HCEC 1CT (cell line): ENCODE results near the gene ATP10B.
"Not testable (repeated sequence)": the region's sequence is repeated elsewhere in the genome, so short reads cannot be mapped to it uniquely, and the experiment has no call there.

Source experiments
- DNase-seq: peaks from one replicate; pipeline ENCODE4 v3.0.0-alpha.2; 2017

The ATP10B gene

DNA sequence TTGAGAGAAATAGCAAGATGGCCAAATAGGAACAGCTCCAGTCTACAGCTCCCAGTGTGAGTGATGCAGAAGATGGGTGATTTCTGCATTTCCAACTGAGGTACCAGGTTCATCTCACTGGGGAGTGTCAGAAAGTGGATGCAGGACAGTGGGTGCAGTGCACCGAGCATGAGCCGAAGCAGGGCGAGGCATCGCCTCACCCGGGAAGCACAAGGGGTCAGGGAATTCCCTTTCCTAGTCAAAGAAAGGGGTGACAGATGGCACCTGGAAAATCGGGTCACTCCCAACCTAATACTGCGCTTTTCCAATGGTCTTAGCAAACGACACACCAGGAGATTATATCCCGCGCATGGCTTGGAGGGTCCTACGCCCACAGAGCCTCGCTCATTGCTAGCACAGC, 39.0 kb downstream of the ATP10B start:
- not testable (repeated sequence) for DNase-seq

DNA sequence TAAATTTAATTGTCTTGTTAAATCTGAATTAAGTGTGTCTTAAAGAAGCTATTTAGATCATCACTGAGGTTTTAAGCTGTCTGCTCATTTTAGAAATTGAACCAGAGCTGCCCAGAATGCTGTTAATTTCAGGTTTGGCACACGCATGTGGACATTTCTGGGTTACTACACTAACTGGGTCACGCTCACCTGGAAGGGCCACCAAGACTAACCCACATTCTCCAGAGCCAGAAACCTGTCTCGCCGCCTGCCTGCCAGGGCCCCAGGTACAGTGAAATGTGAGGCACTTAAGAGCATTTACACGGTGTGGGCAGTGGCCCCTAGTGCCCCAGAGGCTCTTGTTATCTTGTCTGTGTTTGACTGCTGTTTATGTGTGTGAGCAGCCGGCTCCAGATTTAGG, 46.6 kb downstream of the ATP10B start:
- DNase-seq, result no peak

DNA sequence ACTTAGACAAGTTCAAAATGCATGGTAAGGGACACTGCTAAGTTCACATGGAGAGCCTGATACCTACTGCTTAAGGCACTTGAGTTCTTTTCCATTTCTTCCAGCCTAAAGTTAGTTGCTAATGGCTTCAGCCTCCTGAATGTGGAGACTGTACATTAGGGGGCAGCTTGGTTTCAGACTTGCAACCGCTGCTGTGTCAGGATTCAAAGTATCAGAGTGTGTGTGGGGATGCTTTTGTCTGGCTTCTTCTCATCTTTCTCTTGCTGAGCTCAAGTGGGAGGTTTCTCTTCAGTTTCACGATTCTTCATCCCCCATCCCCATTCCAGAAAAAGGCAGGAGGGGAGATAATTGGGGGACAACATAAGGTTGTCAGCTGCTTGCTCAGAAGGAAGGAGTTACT, 49.4 kb downstream of the ATP10B start:
- no peak for DNase-seq

DNA sequence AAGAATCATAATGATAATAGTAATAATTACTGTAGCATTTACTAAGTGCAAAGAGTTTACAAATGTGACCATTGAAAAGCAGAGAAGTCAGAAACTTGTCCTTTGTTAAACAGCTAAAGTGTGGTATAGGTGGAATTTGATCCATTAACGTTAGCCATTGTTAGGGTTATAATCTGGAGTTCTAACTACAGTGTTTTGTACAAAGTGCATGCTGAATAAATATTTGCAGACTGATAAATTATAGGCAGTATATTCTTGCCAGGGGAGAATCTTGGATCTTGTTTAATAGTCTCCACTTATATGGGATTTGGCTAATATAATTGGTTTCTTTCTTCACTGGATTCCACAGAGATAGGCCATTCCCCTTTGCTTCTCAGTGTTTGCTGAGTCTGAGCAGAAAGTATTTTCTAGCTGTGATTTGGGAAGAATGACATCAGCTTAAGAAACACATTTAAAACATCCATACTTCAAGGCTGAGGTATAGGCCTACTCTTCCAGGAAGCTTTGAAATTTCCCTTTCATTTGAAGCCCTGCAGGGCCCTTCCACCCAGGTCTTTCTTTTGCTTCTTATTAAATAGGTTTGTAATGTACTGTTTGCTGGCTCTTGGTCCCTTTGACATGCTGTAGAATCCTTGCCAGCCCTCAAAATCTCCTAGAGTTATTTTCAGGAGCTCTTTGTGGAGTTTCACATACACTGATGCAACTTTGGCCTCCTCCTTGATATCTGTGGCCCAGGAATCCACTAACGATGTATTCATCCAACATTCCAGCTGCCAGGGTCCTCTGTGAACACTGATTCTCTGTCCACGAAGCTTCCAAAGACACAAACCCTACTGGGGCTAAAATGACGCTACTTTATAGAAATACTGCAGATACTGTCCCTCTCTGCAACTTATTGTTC, 51.4 kb downstream of the ATP10B start:
- no peak for DNase-seq

DNA sequence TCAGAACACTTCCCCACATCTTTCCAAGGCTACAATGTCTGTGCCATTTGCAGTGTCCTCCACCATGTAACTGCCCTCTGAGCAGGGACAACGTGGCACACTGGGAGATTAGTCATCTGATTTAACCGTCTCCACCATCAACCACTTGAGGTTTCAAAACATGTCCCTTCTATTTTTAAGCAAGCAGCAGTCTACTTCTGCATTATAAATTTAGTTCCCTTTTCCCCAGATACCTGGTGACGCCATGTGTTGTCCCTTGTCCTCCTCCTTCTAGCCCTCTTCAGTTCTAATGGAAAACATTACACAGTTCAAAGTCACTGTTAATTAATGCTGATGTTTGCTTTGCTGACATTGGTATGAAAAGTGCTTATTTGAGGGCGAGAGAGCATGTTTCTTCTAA, 52.8 kb downstream of the ATP10B start:
- DNase-seq, result no peak

DNA sequence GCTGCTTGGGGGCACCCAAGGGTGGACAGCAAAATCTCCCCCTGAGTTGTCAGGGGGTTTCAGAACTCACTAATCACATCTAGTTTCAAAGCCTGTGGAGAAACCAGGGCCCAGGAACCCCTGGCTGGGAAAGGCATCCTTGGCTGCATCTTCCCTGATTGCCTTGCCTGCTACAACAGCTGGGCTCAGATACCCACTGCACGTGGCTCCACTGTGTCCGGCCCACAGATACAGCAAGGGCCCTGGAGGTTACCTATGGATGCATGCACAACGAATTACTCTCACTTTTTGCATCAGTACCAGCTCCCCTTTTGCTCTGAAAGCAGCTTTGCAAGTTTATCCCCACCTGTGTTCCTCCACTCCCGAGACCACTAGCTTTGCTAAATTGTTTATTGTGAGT, 55.0 kb downstream of the ATP10B start:
- no peak for DNase-seq

DNA sequence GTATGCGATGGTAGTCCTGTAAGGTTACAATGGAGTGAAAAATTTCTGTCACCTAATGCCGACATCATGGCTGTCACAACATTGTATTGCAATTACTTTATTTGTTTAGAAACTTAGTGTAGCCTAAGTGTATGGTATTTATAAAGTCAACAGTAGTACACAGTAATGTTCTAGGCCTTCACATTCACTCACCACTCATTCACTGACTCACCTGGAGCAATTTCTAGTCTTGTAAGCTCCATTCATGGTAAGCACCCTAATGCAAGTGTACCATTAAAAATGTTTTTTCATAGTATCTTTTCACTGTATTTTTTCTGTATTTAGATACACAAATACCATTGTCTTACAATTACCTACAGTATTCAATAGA, 58.5 kb downstream of the ATP10B start:
- no peak for DNase-seq

DNA sequence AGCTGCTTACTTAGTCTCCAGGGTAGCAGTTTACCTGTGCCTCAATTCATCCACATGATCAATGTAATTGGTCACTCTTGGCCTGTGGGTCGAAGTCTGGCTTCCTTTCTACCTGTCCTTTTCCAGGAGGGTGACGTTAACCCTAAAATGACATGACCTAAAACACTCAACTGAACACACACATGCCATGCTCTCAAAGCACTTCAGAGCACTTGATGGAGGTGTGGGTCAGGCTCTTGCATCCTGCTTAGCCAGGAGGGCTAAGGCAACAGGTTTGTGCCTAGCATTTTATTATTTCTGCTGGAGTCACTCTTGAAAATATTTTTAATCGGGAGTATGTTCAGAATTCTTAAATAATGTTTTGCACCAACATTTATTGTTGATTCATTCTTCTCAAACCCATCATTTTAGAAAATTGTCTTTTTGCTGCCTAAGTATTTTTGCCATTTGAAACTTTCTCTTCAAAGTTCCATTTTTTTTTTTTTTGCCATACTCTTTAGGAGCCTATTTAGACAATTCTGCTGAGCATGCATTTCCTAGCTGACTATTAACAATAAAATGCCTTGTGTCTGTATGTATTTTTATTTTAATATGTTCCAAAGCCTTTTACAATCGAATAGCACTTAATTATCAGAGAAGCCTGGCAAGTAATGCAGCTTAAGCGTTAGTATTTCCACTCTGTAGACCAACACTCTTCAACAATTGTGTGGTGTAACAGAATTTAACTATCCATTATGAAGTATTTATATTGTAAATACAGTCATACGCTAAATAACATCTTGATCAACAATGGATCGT, 59.1 kb downstream of the ATP10B start:
- DNase-seq, result no peak

DNA sequence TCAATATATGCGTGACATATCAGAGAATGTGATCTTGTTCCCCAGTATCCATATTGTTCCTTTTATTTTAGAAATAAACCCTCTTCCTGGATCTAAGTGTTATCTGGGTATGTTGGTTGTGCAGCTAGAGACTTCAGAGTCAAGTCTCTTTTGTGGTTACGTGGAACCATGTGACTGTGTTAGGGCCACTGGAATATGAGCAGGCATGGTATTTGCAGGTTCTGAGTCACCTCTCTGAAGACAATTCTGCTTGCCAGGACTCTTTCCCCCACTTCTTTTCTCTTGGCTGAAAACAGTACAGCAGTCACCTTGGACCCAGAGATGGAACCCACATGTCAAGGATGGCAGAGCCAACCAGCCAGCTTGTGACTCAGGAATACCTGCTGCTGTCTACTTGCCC, 59.7 kb downstream of the ATP10B start:
- no peak for DNase-seq

DNA sequence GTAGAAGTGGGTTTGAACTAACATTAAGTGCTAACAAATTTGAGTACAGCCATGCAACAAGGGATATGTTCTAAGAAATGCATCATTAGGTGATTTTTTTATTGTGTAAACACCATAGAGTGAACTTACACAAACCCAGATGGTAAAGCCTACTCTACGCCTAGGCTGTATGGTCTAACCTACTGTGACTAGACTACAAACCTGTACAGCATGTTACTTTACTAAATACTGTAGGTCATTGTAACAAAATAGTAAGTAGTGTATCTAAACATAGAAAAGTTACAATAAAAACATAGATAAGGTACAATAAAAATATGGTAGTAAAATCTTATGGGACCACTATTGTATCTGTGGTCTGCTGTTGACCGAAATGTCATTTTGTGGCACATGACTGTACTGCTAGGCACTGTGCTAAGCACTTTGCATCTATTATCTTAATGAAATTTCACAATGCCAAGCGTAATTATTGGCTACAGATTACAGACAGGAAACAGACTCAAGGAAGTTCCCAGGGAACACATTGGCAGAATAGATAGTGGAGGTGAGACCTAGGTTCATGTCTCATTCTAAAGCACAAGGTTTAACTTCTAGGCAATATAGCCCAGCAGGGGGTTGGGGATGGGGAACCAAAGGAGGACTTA, 62.7 kb downstream of the ATP10B start:
- DNase-seq, result no peak

DNA sequence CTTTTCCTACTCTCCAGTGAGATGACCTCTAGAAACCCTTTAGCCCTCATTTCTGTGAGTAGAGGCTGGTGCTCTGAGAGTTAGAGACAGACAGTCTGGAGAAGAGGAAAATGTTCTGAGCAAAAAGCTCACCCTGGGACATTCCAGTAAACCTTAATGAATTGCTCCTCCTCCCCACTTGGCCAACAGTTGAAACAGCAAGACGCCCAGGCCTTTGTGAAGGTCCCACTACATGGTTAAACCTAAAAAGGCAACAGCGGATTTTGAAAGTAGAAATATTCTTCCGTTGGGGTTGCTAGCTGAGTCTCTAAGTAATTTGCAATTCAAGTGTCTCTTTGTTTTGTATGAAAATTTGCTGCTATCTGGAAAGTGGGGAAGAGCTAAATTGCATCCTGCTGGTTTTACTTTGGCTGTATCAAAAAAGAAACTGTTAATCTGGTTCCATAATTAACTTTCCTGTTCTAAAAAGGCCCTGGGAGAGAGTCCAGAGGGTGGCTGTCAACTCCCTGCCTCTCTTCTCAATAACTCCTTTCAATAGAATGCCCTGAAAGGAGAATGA, 63.8 kb downstream of the ATP10B start:
- no peak for DNase-seq

DNA sequence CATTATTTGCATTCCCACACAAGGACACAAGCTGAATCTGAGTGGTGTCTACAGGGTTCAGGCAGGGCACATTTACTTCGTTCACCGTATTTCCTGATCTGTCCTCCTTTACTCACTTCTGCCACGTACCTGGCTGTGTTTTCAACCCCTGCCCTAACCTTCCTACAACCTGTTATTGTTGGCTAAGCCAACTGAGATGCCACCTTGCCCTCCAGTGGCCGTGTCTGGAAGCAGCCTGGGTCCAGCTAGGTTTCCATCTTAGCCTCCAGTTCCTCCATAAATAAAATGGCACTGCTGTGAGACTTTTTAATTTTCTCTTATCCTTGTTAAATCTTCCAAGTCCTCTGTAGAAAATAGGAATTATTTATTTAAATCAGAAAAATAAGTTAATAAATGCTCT, 64.8 kb downstream of the ATP10B start:
- no peak for DNase-seq

DNA sequence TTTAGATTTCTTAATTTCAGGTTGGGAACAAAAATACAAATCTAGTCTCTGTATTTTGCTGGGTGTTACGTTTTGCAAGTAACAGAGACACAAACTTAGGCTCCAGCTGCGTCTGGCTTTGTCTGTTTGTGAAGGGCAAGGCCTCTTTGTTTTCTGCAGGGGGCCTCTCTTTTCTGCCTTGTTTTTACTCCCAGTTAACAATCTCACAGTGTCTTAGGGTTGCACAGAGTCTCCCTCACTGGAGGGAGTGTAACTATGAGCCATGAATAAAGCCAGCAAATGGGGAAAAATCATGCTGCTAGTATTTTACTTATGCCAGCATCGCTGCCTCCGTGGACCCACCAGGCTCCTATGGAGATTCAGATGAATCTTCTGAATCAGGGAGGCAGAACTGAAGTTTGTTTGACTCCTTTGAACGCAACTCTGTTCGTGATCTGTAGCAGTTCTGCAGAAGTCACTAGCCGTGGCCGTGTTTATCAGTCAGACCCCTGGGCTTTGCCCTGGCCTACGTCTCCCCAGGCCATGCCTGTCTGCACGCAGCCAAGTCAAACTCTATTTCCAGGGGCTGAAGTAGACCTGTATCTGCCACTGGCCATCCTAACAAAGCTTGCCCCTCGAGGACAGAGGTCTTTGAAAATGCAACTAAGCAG, 77.2 kb downstream of the ATP10B start:
- no peak for DNase-seq

DNA sequence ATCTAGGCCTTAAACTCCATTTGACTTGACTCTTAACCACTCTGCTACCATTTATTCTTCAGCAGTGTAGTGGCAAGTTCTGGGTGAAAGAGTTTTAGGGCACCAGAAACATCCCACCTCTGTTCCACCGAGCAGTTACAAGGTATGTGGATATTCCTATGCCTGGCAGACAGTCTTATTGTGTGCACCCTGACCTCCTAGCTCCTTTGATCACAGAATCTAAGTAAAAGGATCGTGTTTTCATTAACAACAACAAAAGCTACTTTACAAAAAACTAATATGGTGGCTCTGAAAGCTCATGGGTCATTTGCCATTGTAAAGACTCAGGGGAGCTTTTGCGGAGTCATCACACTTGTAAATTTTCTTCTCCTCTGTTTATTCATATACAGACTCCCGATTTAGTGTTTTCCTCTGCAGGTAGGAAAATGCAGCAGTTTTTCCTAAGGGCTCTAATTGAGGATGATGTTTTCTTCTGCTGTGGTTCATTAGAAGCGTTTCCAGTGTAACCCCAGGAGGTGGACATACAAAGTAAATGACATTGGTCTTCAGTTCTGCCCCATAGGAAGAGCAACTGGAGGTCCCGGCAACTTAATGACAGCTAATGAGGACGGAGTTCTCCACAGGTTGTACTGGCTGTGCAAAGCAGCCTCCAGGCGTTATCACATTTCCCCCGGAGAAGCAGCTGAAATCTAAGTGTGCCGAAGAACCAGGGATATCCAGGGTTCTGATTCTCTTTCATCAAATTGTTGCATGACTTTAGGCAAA, 78.2 kb downstream of the ATP10B start:
- DNase-seq, result no peak

DNA sequence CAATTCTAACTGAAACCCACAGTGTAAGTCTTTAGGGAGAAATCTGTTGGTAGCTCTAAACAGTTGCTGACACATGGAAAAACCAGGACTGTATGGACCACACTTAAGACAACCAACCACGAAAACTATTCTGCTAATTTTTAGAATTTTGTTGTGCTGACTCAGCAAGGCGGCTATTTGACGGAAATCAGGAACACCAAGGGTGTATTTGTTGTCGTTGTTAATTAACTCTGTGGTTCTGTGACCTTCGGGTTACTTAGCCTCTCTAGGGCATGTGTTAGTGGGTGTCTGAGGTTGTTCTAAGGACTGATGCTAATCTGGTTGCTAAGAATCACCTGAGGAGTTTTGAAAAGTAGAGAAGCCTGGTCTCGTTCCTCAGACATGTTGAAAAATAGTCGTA, 79.2 kb downstream of the ATP10B start:
- DNase-seq, result no peak

DNA sequence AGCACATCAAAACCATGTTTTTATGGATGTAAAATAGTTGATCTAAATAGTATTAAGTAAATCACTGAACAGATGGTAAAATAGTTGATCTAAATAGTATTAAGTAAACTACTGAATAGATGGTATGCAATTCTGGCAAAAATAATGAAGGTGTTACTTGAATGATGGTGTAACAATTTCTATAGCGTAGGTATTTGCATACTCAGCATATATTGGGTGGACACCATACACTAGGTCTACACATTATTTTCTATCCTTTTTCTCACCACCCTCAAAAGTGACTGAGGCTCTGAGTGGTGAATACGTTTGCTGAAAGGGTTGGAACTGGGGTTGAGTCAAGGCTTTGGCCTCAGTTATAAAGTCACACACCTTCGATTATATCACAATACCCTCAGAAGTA, 81.3 kb downstream of the ATP10B start:
- DNase-seq, result no peak

DNA sequence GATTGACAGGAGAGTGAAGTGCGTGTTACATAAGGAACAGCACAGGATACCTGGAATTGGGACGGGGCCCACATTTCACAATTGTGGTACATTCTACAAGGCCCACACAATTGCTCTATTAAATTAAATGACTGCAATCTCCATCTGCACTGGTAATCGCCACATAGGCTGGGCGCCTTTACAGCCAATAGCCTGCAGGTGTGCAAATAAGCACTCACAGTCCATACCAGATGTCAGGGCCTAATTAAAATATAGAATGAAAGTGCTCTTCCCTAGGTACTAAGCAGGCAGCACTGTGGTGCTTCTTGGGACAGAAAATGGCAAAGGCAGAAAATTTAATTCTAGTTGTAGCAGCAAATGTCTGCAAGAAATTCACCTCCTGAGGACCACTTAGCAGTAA, 82.7 kb downstream of the ATP10B start:
- DNase-seq, result no peak

DNA sequence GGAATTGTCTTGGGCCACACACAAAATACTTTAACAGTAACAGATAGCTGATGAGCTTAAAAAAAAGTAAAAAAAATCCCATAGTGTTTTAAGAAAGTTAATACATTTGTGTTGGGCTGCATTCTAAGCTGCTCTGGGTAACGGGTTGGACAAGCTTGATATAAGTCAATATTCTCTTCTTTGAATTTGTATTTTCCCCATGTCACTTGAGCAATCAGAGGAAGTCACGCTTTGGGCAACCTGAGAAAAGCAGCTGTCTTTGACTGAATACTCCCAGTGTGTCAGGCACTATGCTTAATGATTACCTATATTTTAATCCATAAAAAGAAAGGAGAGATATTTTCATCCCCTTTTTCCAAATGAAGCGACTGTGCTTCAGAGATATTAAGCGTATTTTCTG, 84.9 kb downstream of the ATP10B start:
- DNase-seq, result no peak

DNA sequence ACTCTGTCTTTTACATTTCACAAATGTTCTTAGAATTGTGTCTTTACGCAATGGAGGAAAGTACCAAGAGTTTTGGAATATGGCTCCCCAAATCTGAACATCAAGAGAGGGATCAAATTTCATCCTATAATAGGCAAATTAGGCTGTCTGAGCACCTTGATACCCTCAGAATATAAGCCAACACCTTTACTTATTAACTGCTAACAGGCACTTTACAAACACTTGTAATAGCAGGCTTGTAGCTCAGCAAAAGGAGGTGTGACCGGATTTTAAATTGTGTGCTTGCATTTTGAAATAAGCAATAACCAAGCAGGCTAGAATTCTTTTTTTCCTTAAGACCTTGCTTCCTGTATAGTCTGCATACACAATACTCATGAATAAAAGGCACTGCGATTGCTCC, 92.0 kb downstream of the ATP10B start:
- DNase-seq, result no peak

DNA sequence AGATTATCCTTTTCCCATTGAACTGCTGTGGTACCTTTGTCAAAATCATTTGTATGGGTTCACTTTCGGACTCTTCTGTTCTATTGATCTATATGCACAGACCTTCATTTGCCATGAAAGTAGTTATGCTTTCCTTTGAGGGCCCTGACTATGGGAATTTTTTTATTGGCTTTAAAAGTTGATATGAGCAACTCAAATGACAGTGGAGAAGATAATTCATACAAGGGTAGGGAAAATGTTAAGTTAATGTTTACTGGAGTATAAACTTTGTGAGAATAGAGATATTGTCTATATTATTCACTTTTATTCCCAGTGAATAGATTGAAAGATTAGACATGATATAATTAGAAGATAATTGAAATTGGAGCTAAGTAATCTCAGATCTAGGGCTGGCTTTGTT, 94.8 kb downstream of the ATP10B start:
- DNase-seq, result no peak

DNA sequence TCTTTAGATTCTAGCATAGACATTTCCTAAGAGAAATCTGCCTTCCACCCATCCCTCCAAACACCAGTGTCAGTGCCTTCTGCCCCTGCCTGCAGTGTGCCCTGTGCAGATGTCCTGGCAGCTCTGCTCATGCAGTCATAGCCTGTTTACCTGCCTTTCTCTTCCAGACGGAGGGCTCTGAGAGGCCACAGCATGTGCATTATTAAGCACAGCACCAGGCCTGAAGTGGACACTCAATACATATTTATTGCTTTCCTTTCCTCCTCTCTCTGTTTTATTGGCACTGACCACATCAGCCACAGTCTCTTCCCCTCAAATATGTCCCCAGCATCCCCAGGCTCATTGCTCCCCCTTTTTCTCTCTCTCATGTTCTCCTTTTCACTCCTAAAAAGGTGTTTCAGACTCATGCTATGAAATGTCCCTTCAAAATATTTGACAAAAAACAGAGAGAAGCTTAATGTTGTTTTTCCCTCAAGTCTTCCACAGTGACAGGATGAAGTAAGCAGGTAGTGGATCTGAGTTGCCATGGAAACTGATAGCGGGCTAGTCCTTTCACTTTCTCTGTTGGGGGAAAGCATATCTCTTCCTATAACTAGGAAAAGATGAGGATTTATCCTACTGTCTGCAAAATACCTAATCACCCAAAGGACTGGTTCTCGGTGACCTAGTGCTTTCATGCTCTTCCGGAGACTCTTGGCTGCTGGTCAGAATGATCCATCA, 100.9 kb downstream of the ATP10B start:
- no peak for DNase-seq

DNA sequence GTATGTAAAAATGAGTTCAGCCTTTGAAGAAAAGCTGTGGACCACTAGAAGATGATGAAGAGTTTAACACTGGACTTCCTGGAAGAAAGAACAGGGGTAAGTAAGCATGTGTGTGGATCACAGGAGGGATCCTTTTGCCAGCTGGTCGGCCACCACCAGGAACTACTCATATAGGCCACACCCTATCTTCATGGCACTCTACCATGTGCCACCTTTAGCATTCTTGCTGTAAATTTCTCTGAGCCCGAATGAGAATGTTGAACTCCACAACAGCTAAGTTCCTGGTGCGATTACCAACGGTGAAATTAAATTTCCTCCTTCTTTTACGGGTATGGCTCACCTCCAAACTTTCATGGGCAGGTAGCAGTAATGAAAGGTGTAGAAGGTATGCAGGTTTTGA, 102.3 kb downstream of the ATP10B start:
- DNase-seq, result no peak
